ENCODE measurements around the gene UCP2. TPM values are rescaled to one million over a fixed set of nuclear protein-coding genes. Genes with fewer than 3 reads are reported as not detected.

UCP2 gene
- total and polyA plus RNA-seq, 3 donors from 2014 or later, result 20.6 to 52.3 (median 40.8) TPM

- Histone ChIP-seq H3K9me3 (no peaks in the 10 kb centered on the region), H3K27ac (no peak overlapping the region), H3K4me1 (no peaks in the 10 kb centered on the region), H3K36me3 (ENCODE audit: low read depth, missing control alignments) (no peaks in the 10 kb centered on the region), H3K4me3 (no peak overlapping the region), H3K27me3 (no peaks in the 10 kb centered on the region)
- WGBS, 2 donors, result 91 to 93% methylated on average over 2 of the region's 2 CpGs
- TF ChIP-seq POLR2A (IDR thresholded peaks at IDR 0.05) (no peak), CTCF (IDR thresholded peaks at IDR 0.05) (no peak)
- no peak for DNase-seq
- intact Hi-C loops (cut with DNase I; ENCODE audit: low total_unique reads), result no loop called here
These were observed 53.3 kb downstream of the UCP2 start for GRCh38 chr11:73929388-73929787.

Other genes starting within 250 kb of the UCP2 start
- 100 to 1,000 TPM; 104 to 125 TPM for gene RAB6A, start 221.8 kb downstream of the UCP2 start, total RNA-seq
- gene RAB6A, start 221.8 kb downstream of the UCP2 start, polyA plus RNA-seq (ENCODE audit: insufficient read depth, low read depth, low replicate concordance), result 71.2 TPM
- 10 to 100 TPM in 1 of 2 donors, 1 to 10 TPM in 1; 9.1 to 10.7 TPM for gene MRPL48, start 195.0 kb downstream of the UCP2 start, total RNA-seq
- gene MRPL48, start 195.0 kb downstream of the UCP2 start, polyA plus RNA-seq (ENCODE audit: insufficient read depth, low read depth, low replicate concordance), result 16.9 TPM
- 10 to 100 TPM; 60.5 to 69.4 TPM for gene COA4, start 106.0 kb downstream of the UCP2 start, total RNA-seq
- gene COA4, start 106.0 kb downstream of the UCP2 start, polyA plus RNA-seq (ENCODE audit: insufficient read depth, low read depth, low replicate concordance), result 76.5 TPM
- 10 to 100 TPM; 44.0 to 47.6 TPM for gene PAAF1, start 105.8 kb downstream of the UCP2 start, total RNA-seq
- gene PAAF1, start 105.8 kb downstream of the UCP2 start, polyA plus RNA-seq (ENCODE audit: insufficient read depth, low read depth, low replicate concordance), result 65.5 TPM
- gene DNAJB13, start 31.8 kb downstream of the UCP2 start, total RNA-seq, result 10 to 100 TPM in 1 of 2 donors, 1 to 10 TPM in 1; 8.1 to 14.3 TPM
- gene DNAJB13, start 31.8 kb downstream of the UCP2 start, polyA plus RNA-seq (ENCODE audit: insufficient read depth, low read depth, low replicate concordance), result 49.3 TPM
- gene UCP3, start 26.2 kb upstream of the UCP2 start, total RNA-seq, result 1 to 10 TPM; 9.7 to 10.0 TPM
- 5.8 TPM for gene UCP3, start 26.2 kb upstream of the UCP2 start, polyA plus RNA-seq (ENCODE audit: insufficient read depth, low read depth, low replicate concordance)
- gene C2CD3, start 188.2 kb upstream of the UCP2 start, total RNA-seq, result 10 to 100 TPM; 59.0 to 89.4 TPM
- 56.1 TPM for gene C2CD3, start 188.2 kb upstream of the UCP2 start, polyA plus RNA-seq (ENCODE audit: insufficient read depth, low read depth, low replicate concordance)
- 10 to 100 TPM; 67.1 to 68.9 TPM for gene PPME1, start 188.4 kb upstream of the UCP2 start, total RNA-seq
- gene PPME1, start 188.4 kb upstream of the UCP2 start, polyA plus RNA-seq (ENCODE audit: insufficient read depth, low read depth, low replicate concordance), result 90.9 TPM